Liver (tissue), 9 donors: ENCODE results near the gene AFAP1. TPM values are rescaled to one million over a fixed set of nuclear protein-coding genes. Genes with fewer than 3 reads are reported as not detected.

Experiments used
- DNase-seq: peaks from one replicate; pipeline ENCODE4 v3.0.0-alpha.2; 2017; ENCODE audit warnings: low spot score
- H3K27ac ChIP-seq, 2 donors: one replicate each; pipeline ENCODE4 v1.7.0; 2013; ENCODE audit warnings: inconsistent platforms in 2 of 2, low read length in 2 of 2, control low read depth in 1 of 2, low read depth in 1 of 2, mild to moderate bottlenecking in 1 of 2
- H3K27me3 ChIP-seq, 4 donors: one replicate each; pipeline versions ENCODE4 v1.6.1 to v1.7.0; 2013; ENCODE audit warnings: low read length in 3 of 4, inconsistent platforms in 1 of 4, mild to moderate bottlenecking in 1 of 4, moderate library complexity in 1 of 4; ENCODE audit not compliant: control insufficient read depth in 4 of 4, insufficient read depth in 4 of 4
- H3K36me3 ChIP-seq, 4 donors: one replicate each; pipeline versions ENCODE4 v1.6.1 to v1.7.0; 2013; ENCODE audit warnings: low read length in 3 of 4, mild to moderate bottlenecking in 3 of 4, low read depth in 1 of 4, moderate library complexity in 1 of 4; ENCODE audit not compliant: control insufficient read depth in 4 of 4, insufficient read depth in 3 of 4
- H3K4me1 ChIP-seq, 4 donors: one replicate each; pipeline versions ENCODE4 v1.6.1 to v1.7.0; 2013; ENCODE audit warnings: low read length in 3 of 4, mild to moderate bottlenecking in 3 of 4, moderate library complexity in 1 of 4; ENCODE audit not compliant: control insufficient read depth in 4 of 4, insufficient read depth in 4 of 4
- H3K4me3 ChIP-seq, 3 donors: one replicate each; pipeline versions ENCODE4 v1.6.1 to v1.7.0; 2013; ENCODE audit warnings: low read length in 3 of 3, control low read depth in 1 of 3, low read depth in 1 of 3, mild to moderate bottlenecking in 1 of 3
- H3K9ac ChIP-seq, 2 donors: one replicate each; pipeline ENCODE4 v1.7.0; 2013; ENCODE audit warnings: low read length in 2 of 2, mild to moderate bottlenecking in 2 of 2, moderate library complexity in 2 of 2, control low read depth in 1 of 2, low read depth in 1 of 2
- H3K9me3 ChIP-seq, 4 donors: one replicate each; pipeline versions ENCODE4 v1.6.1 to v1.7.0; 2013; ENCODE audit warnings: low read length in 3 of 4; ENCODE audit not compliant: control insufficient read depth in 4 of 4
- ATF3 ChIP-seq: IDR thresholded peaks from 2 replicates; pipeline ENCODE4 v1.6.1; 2016; ENCODE audit warnings: antibody characterized with exemption
- CTCF ChIP-seq: fragments of 150-350 bp; IDR thresholded peaks from 2 replicates; pipeline ENCODE4 v1.5.1; 2017; ENCODE audit warnings: improper control_type of control experiment, low read depth, low read length; ENCODE audit not compliant: missing input control
- FOXA1 ChIP-seq: IDR thresholded peaks from 2 replicates; pipeline ENCODE4 v1.6.1; 2016; ENCODE audit warnings: antibody characterized with exemption
- FOXA2 ChIP-seq: IDR thresholded peaks from 2 replicates; pipeline ENCODE4 v1.6.1; 2016; ENCODE audit warnings: antibody characterized with exemption
- GABPA ChIP-seq, 2 donors: IDR thresholded peaks in 1 of 2; conservative IDR thresholded peaks in 1 of 2; 2 replicates each; pipeline ENCODE4 v1.6.1; 2016; ENCODE audit warnings: antibody characterized with exemption in 2 of 2, mild to moderate bottlenecking in 1 of 2, moderate library complexity in 1 of 2
- HNF4A ChIP-seq, 2 donors: conservative IDR thresholded peaks; 2 replicates each; pipeline ENCODE4 v1.6.1; 2016; ENCODE audit warnings: antibody characterized with exemption in 2 of 2, mild to moderate bottlenecking in 2 of 2
- HNF4G ChIP-seq: IDR thresholded peaks from 2 replicates; pipeline ENCODE4 v1.6.1; 2016; ENCODE audit warnings: antibody characterized with exemption
- NR2F2 ChIP-seq: IDR thresholded peaks from 2 replicates; pipeline ENCODE4 v1.6.1; 2016; ENCODE audit warnings: antibody characterized with exemption
- RAD21 ChIP-seq, 2 donors: IDR thresholded peaks; 2 replicates each; pipeline ENCODE4 v1.6.1; 2016; ENCODE audit warnings: antibody characterized with exemption in 2 of 2, mild to moderate bottlenecking in 2 of 2
- RXRA ChIP-seq, 2 donors: IDR thresholded peaks; 2 replicates each; pipeline ENCODE4 v1.6.1; 2017 to 2018; ENCODE audit warnings: antibody characterized with exemption in 2 of 2, mild to moderate bottlenecking in 1 of 2
- SP1 ChIP-seq: IDR thresholded peaks from 2 replicates; pipeline ENCODE4 v1.6.1; 2018; ENCODE audit warnings: antibody characterized with exemption, mild to moderate bottlenecking
- TAF1 ChIP-seq: conservative IDR thresholded peaks from 2 replicates; pipeline ENCODE4 v1.6.1; 2016; ENCODE audit warnings: antibody characterized with exemption, mild to moderate bottlenecking
- YY1 ChIP-seq: IDR thresholded peaks from 2 replicates; pipeline ENCODE4 v1.6.1; 2016; ENCODE audit warnings: antibody characterized with exemption, mild to moderate bottlenecking
- WGBS: extraction: QIAGEN DNeasy Blood & Tissue Kit; methylation state at CpG from one replicate; pipeline ENCODE4 v1.1.7; 2013; 5-methylcytosine and 5-hydroxymethylcytosine counted together
- polyA plus RNA-seq, 2 donors: library from polyadenylated mRNA; stranded (reverse) in 1 of 2; unstranded in 1 of 2; fragments of 200-250 nt in 1 of 2; fragments of >200 nt in 1 of 2; fragmentation: Nextera tagmentation in 1 of 2; extraction: Ambion mirVana in 1 of 2; gene quantifications; one replicate each; pipeline versions ENCODE4 v1.2.1 to v1.2.3, GENCODE V29; 2013 to 2015
- total RNA-seq, 2 donors: library from RNA; depleted of rRNA; stranded (reverse); fragments of >200 nt; gene quantifications; one replicate each; pipeline ENCODE4 v1.2.3, GENCODE V29; 2014
- TF ChIP-seq, protein P1 (sequence below): IDR thresholded peaks from 2 replicates; pipeline ENCODE4 v1.6.1; 2016; ENCODE audit warnings: antibody characterized with exemption, mild to moderate bottlenecking
- TF ChIP-seq, protein P2 (sequence below): IDR thresholded peaks from 2 replicates; pipeline ENCODE4 v1.6.1; 2016; ENCODE audit warnings: antibody characterized with exemption
- donor health status: healthy.
- donor health status: healthy.
- donor health status: healthy.
- donor health status: healthy.
- donor health status: healthy.

The AFAP1 gene
- total and polyA plus RNA-seq, 4 donors: 0.40 to 3.2 (median 1.6) TPM

GRCh38 chr4:7739077-7739917, 200.4 kb downstream of the AFAP1 start:
- DNase-seq: no peak
- H3K36me3 ChIP-seq: no peaks in the 10 kb centered on the region
- peaks cover 0 to 4% (median 1%) of the 10 kb centered on the region in 4 donors for H3K9me3 ChIP-seq
- TF ChIP-seq FOXA1 (no peak), YY1 (no peak), TAF1 (no peak), SP1 (no peak), ATF3 (no peak), HNF4A (conservative IDR thresholded peaks at IDR 0.05) (no peak), GABPA (IDR thresholded peaks at IDR 0.05 in 1 of 2, conservative IDR thresholded peaks at IDR 0.05 in 1 of 2) (no peak), CTCF (no peak), RAD21 (IDR thresholded peaks at IDR 0.05) (no peak), FOXA2 (no peak)
- H3K27ac ChIP-seq: no peak overlapping the region
- no peaks in the 10 kb centered on the region for H3K4me1 ChIP-seq
- 94% methylated on average over 37 of the region's 37 CpGs for WGBS
- H3K4me3 ChIP-seq: no peak overlapping the region
- H3K9ac ChIP-seq: no peak overlapping the region
- no peaks in the 10 kb centered on the region for H3K27me3 ChIP-seq

DNA sequence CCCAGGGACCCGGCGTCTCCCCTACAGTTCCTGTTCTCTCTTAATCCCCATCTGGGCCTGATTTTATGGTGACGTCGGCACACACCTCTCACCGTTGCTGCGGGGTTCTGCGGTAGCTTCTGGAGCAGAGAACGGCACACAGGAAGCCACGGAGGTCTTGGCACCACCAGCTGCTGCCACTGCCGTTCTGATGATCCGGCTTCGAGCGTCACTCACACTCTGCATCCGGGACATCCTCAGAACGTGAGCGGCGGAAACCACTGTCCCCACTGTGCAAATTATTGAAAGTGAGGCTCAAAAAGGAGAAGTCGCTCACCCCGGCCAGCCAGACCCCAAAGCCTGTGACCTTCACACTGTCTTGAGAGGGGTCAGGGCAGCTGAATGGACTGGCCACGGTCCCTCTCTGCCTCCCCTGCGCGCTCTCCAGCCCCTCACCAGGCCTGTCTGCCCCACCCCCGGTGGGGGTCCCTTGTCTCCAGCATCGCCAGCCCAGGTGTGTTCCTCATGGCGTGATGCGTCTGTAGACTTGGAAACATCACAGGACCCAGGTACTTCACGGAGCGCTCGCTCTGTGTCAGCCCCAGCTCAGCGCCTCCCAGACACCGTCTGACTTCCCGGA, 201.1 kb downstream of the AFAP1 start:
- peaks cover 0 to 4% (median 1%) of the 10 kb centered on the region in 4 donors for H3K9me3 ChIP-seq
- H3K4me1 ChIP-seq: no peaks in the 10 kb centered on the region
- no peak overlapping the region for H3K9ac ChIP-seq
- H3K4me3 ChIP-seq: no peak overlapping the region
- 96% methylated on average over 32 of the region's 32 CpGs for WGBS
- TF ChIP-seq, protein P1, sequence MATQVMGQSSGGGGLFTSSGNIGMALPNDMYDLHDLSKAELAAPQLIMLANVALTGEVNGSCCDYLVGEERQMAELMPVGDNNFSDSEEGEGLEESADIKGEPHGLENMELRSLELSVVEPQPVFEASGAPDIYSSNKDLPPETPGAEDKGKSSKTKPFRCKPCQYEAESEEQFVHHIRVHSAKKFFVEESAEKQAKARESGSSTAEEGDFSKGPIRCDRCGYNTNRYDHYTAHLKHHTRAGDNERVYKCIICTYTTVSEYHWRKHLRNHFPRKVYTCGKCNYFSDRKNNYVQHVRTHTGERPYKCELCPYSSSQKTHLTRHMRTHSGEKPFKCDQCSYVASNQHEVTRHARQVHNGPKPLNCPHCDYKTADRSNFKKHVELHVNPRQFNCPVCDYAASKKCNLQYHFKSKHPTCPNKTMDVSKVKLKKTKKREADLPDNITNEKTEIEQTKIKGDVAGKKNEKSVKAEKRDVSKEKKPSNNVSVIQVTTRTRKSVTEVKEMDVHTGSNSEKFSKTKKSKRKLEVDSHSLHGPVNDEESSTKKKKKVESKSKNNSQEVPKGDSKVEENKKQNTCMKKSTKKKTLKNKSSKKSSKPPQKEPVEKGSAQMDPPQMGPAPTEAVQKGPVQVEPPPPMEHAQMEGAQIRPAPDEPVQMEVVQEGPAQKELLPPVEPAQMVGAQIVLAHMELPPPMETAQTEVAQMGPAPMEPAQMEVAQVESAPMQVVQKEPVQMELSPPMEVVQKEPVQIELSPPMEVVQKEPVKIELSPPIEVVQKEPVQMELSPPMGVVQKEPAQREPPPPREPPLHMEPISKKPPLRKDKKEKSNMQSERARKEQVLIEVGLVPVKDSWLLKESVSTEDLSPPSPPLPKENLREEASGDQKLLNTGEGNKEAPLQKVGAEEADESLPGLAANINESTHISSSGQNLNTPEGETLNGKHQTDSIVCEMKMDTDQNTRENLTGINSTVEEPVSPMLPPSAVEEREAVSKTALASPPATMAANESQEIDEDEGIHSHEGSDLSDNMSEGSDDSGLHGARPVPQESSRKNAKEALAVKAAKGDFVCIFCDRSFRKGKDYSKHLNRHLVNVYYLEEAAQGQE: no peak
- TF ChIP-seq GABPA (IDR thresholded peaks at IDR 0.05 in 1 of 2, conservative IDR thresholded peaks at IDR 0.05 in 1 of 2) (no peak), NR2F2 (no peak), TAF1 (no peak), CTCF (no peak), RAD21 (IDR thresholded peaks at IDR 0.05) (no peak), HNF4G (no peak), HNF4A (conservative IDR thresholded peaks at IDR 0.05) (no peak), RXRA (IDR thresholded peaks at IDR 0.05) (no peak)
- TF ChIP-seq, protein P2, sequence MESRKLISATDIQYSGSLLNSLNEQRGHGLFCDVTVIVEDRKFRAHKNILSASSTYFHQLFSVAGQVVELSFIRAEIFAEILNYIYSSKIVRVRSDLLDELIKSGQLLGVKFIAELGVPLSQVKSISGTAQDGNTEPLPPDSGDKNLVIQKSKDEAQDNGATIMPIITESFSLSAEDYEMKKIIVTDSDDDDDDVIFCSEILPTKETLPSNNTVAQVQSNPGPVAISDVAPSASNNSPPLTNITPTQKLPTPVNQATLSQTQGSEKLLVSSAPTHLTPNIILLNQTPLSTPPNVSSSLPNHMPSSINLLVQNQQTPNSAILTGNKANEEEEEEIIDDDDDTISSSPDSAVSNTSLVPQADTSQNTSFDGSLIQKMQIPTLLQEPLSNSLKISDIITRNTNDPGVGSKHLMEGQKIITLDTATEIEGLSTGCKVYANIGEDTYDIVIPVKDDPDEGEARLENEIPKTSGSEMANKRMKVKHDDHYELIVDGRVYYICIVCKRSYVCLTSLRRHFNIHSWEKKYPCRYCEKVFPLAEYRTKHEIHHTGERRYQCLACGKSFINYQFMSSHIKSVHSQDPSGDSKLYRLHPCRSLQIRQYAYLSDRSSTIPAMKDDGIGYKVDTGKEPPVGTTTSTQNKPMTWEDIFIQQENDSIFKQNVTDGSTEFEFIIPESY: no peak
- DNase-seq: no peak
- H3K36me3 ChIP-seq: no peaks in the 10 kb centered on the region
- H3K27ac ChIP-seq: no peak overlapping the region
- H3K27me3 ChIP-seq: no peaks in the 10 kb centered on the region
